Astrocyte of the cerebellum (primary cell): ENCODE data around the gene SFI1.
A peak's percentile ranks its signal among the peaks of the same experiment; 100 is the strongest.
"Not testable (repeated sequence)": the region's sequence is repeated elsewhere in the genome, so short reads cannot be mapped to it uniquely, and the experiment has no call there.

Experiments
- DNase-seq: peaks from one replicate; pipeline ENCODE4 v3.0.0-alpha.2; 2011; ENCODE audit warnings: low read depth
- H3K4me3 ChIP-seq: 2 replicates; pipeline ENCODE4 v1.5.1; 2011; ENCODE audit warnings: mild to moderate bottlenecking, low read depth, low read length, moderate library complexity
- in situ Hi-C: cut with HindIII; loops from 2 replicates; pipeline ENCODE4 v1.10.0; 2017; ENCODE audit warnings: low sequenced_read_pairs
- TF ChIP-seq, protein P1 (sequence below): IDR thresholded peaks from 2 replicates; pipeline ENCODE4 v1.5.1; 2012; ENCODE audit warnings: low read length, low read depth, moderate library complexity, mild to moderate bottlenecking; ENCODE audit errors: missing control alignments

The SFI1 gene

DNA sequence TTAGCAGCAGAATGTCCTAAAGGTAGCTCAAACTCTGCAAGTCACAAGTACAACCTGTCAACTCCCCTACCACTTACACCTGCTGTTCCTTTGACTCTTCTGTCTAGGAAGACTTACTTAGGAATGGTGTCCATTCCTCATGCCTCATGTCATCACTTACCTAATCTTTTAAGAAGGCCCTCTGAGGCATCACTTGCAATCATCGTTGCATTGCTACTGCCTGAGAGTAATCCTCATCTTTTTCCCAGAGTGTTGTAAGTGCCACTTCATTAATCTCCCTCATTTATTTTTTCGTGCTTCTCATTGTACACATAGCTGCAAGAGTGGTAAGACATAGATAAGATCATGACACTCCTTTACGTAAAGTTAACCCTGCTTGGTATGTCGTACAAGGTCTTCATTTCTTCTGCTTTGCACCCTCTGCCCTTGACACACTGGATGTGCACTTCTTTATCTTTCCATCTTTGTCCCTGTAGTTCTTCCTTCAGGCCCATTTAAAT lies 54.6 kb downstream of the SFI1 start:
- in situ Hi-C loops = no loop called here
- DNase-seq = no peak
- no peak overlapping the region for H3K4me3 ChIP-seq
- TF ChIP-seq, protein P1, sequence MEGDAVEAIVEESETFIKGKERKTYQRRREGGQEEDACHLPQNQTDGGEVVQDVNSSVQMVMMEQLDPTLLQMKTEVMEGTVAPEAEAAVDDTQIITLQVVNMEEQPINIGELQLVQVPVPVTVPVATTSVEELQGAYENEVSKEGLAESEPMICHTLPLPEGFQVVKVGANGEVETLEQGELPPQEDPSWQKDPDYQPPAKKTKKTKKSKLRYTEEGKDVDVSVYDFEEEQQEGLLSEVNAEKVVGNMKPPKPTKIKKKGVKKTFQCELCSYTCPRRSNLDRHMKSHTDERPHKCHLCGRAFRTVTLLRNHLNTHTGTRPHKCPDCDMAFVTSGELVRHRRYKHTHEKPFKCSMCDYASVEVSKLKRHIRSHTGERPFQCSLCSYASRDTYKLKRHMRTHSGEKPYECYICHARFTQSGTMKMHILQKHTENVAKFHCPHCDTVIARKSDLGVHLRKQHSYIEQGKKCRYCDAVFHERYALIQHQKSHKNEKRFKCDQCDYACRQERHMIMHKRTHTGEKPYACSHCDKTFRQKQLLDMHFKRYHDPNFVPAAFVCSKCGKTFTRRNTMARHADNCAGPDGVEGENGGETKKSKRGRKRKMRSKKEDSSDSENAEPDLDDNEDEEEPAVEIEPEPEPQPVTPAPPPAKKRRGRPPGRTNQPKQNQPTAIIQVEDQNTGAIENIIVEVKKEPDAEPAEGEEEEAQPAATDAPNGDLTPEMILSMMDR = no peak

DNA sequence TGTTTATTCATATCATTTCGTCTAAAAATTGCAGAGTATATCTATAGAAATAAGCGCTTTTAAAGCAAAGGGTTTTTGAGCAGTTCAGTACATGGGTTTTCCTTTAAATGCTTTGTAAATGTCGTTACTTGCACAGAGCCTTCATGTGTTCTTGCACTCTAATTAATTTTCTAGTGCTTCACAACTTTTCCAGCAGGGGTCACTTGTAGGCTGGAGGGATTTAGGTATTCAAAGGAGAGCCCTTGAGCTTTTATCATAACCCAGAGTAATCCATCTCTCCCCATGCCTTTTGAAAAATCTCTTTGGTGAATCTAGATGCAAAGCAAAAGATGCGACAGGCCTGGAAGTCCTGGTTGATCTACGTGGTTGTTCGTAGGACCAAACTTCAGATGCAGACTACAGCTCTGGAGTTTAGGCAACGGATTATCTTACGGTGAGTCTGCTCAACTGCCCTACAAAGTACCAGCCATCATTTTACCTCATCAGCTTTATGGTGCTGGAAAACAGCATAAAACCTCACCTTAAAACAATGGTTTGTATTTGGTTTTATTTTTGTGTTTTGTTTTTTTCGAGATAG lies 60.4 kb downstream of the SFI1 start:
- DNase-seq = peak; percentile 18
- in situ Hi-C loops = no loop called here
- TF ChIP-seq, protein P1 = peak; percentile 72
- no peak overlapping the region for H3K4me3 ChIP-seq

DNA sequence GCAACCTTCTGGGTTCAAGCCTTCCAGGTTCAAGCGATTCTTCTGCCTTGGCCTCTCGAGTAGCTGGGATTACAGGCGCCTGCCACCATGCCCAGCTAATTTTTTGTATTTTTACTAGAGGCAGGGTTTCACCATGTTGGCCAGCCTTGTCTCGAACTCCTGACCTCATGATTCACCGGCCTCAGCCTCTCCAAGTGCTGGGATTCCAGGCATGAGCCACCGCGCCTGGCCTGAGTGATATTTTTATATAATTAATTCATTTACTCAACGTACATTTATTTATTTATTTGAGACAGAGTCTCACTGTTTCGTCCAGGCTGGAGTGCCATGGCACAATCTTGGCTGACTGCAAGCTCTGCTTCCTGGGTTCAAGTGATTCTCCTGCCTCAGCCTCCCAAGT lies 62.2 kb downstream of the SFI1 start:
- in situ Hi-C loops, H3K4me3 ChIP-seq, DNase-seq: not testable (repeated sequence)

DNA sequence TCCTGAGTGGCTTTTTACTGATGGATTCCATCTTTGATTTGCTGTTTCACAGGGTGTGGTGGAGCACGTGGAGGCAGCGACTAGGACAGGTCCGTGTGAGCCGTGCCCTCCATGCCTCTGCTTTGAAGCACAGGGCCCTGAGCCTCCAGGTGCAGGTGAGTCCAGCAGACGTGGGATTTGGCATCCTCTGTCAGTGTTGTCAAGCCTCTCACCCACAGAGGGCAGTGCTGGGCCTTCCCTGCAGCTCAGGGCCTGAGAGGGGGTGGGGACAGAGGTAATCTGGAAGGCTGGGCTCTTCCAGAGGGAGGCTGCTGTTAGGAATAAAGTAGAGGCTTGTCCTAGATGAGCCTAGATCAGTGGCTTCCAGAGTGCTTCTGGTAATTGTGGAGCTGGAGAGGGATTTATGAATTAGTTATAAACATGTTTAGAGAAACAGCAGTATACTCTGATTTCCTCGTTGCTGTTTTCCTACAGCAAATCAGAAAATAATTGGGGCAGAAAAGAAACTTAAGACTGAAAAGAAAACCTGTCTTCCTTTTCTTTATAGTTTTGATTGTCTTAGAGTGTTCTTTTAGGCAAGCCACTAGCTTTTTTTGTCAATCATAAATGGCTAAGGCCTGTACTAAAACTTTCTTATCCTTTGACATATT lies 65.0 kb downstream of the SFI1 start:
- peak; percentile 56 for DNase-seq
- in situ Hi-C loops = no loop called here
- H3K4me3 ChIP-seq = no peak overlapping the region
- TF ChIP-seq, protein P1 = peak; percentile 96

DNA sequence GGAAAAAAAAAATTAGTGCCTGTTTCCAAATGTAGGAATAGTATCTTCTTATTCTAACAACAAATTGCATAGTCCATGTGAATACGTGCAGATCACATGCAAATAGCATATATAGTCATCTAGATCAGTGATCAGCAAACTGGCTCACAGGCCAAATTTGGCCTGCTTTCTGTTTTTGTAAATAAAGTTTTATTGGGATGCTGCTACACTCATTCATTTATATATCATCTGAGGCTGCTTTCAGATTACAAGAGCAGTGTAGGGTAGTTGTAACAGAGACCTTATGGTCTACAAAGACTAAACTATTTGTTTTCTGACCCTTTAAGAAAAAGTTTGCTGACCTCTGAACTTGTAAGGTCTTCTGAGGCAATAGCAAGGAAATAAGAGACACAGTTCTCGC lies 65.6 kb downstream of the SFI1 start:
- DNase-seq = no peak
- in situ Hi-C loops = no loop called here
- H3K4me3 ChIP-seq = no peak overlapping the region
- TF ChIP-seq, protein P1 = no peak

DNA sequence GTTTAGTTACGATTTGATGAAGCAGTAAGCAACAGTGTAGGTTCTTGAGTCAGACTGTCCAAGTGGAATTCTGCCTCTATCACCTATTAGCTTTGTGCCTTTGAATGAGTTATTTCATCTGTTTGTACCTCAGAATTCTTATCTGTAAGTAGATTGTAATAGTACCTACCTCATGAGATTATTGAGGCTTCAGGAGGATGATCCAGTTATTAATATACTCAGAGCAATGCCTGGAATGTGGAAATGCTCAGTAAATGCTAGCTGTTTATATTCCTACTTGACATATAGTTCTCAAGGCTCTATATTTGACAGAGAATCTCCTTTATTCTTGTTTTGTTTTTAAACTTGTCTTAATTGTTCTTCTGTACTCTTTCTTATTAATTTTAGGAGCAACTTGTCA lies 70.1 kb downstream of the SFI1 start:
- in situ Hi-C loops = no loop called here
- H3K4me3 ChIP-seq = no peak overlapping the region
- TF ChIP-seq, protein P1 = no peak
- no peak for DNase-seq

DNA sequence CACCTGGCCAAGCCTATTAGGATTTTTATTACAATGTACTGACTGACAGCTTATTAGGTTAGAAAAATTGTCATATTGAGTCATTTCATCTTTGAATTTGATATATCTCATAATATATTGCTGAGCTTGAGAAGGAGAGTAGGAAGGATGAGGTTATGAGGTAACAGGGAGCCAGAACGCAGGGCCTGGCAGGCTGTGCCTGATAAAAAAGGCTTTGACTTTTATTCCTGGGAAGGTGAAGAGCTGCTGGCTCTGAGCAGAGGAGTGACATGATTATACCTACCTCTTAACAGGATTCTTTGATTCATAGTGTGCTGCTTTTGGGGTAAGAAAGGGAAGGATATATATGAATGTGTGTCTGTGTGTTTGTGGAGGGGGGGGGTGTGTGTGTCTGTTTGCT lies 70.9 kb downstream of the SFI1 start:
- no peak for DNase-seq
- in situ Hi-C loops = no loop called here
- H3K4me3 ChIP-seq = no peak overlapping the region
- TF ChIP-seq, protein P1 = no peak
